Measurements from ENCODE around the gene VPS37B.

Gene VPS37B

GRCh38 chr12:122855928-122856831 is 39.7 kb downstream of the VPS37B start:
- no peak for TF ChIP-seq CTCF (IDR thresholded peaks at IDR 0.05; ENCODE audit: low read depth, low read length)
- no peak for DNase-seq

GRCh38 chr12:122855071-122855829 is 40.7 kb downstream of the VPS37B start:
- no peak for TF ChIP-seq CTCF (IDR thresholded peaks at IDR 0.05; ENCODE audit: low read depth, low read length)
- H3K36me3 ChIP-seq = no peaks in the 10 kb centered on the region
- H3K9me3 ChIP-seq = no peaks in the 10 kb centered on the region
- peaks cover 4% of the 10 kb centered on the region; the same call in 1 of the 2 replicates for H3K4me1 ChIP-seq
- no peaks in the 10 kb centered on the region for H3K27me3 ChIP-seq
- H3K4me3 ChIP-seq (ENCODE audit: low read depth, low read length) = no peak overlapping the region
- DNase-seq = no peak

More at GRCh38 chr12:122855928-122856831, 39.7 kb downstream of the VPS37B start:
- H3K36me3 ChIP-seq = no peaks in the 10 kb centered on the region
- H3K9me3 ChIP-seq = no peaks in the 10 kb centered on the region
- no peaks in the 10 kb centered on the region for H3K27me3 ChIP-seq
- H3K4me1 ChIP-seq = peaks cover 4% of the 10 kb centered on the region; the same call in 1 of the 2 replicates
- H3K4me3 ChIP-seq (ENCODE audit: low read depth, low read length) = no peak overlapping the region

GRCh38 chr12:122854554-122854953 is 41.4 kb downstream of the VPS37B start:
- H3K27me3 ChIP-seq = no peaks in the 10 kb centered on the region
- no peak overlapping the region for H3K4me3 ChIP-seq (ENCODE audit: low read depth, low read length)

GRCh38 chr12:122853582-122854245 is 42.2 kb downstream of the VPS37B start:
- H3K36me3 ChIP-seq = no peaks in the 10 kb centered on the region
- no peaks in the 10 kb centered on the region for H3K9me3 ChIP-seq
- H3K4me3 ChIP-seq (ENCODE audit: low read depth, low read length) = no peak overlapping the region
- H3K27me3 ChIP-seq = no peaks in the 10 kb centered on the region
- H3K4me1 ChIP-seq = peaks cover 4% of the 10 kb centered on the region; the same call in 1 of the 2 replicates
- TF ChIP-seq CTCF (IDR thresholded peaks at IDR 0.05; ENCODE audit: low read depth, low read length) = no peak
- no peak for DNase-seq

More at GRCh38 chr12:122854554-122854953, 41.4 kb downstream of the VPS37B start:
- no peak for TF ChIP-seq CTCF (IDR thresholded peaks at IDR 0.05; ENCODE audit: low read depth, low read length)
- no peak for DNase-seq
- H3K4me1 ChIP-seq = peaks cover 4% of the 10 kb centered on the region; the same call in 1 of the 2 replicates
- no peaks in the 10 kb centered on the region for H3K9me3 ChIP-seq
- H3K36me3 ChIP-seq = no peaks in the 10 kb centered on the region

- Histone ChIP-seq H3K36me3 (no peaks in the 10 kb centered on the region), H3K4me1 (peaks cover 4% of the 10 kb centered on the region; the same call in 1 of the 2 replicates), H3K27me3 (no peaks in the 10 kb centered on the region), H3K4me3 (ENCODE audit: low read depth, low read length) (no peak overlapping the region), H3K9me3 (no peaks in the 10 kb centered on the region)
- TF ChIP-seq CTCF (IDR thresholded peaks at IDR 0.05; ENCODE audit: low read depth, low read length) = no peak
- peak; percentile 49 for DNase-seq
Observed at GRCh38 chr12:122852336-122853275, 43.3 kb downstream of the VPS37B start.

All from BE2C (cell line).